ENCODE results near the gene SYT1. TPM values are rescaled to one million over a fixed set of nuclear protein-coding genes. Genes with fewer than 3 reads are reported as not detected.

SYT1 gene
- total RNA-seq, 2 donors from 2014 or later = 6.1 to 11.5 TPM

DNA sequence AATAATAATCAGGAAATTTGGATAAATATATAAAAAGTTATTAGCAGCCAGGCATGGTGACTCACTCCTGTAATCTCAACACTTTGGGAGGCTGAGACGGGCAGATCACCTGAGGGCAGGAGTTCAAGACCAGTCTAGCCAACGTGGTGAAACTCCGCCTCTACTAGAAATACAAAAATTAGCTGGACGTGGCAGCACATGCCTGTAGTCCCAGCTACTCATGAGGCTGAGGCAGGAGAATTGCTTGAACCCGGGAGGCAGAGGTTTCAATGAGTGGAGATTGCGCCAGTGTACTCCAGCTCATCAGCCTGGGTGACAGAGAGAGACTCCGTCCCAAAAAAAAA is 64.5 kb downstream of the SYT1 start:
- WGBS = 78% methylated on average over 7 of the region's 7 CpGs
- no peaks in the 10 kb centered on the region for H3K27me3 ChIP-seq (replicated peaks; ENCODE audit: insufficient read depth)
- TF ChIP-seq POLR2A (IDR thresholded peaks at IDR 0.05) (no peak), POLR2AphosphoS5 (IDR thresholded peaks at IDR 0.05) (no peak)
- TF ChIP-seq, protein P1, sequence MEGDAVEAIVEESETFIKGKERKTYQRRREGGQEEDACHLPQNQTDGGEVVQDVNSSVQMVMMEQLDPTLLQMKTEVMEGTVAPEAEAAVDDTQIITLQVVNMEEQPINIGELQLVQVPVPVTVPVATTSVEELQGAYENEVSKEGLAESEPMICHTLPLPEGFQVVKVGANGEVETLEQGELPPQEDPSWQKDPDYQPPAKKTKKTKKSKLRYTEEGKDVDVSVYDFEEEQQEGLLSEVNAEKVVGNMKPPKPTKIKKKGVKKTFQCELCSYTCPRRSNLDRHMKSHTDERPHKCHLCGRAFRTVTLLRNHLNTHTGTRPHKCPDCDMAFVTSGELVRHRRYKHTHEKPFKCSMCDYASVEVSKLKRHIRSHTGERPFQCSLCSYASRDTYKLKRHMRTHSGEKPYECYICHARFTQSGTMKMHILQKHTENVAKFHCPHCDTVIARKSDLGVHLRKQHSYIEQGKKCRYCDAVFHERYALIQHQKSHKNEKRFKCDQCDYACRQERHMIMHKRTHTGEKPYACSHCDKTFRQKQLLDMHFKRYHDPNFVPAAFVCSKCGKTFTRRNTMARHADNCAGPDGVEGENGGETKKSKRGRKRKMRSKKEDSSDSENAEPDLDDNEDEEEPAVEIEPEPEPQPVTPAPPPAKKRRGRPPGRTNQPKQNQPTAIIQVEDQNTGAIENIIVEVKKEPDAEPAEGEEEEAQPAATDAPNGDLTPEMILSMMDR (IDR thresholded peaks at IDR 0.05) = no peak
- DNase-seq (ENCODE audit: low spot score) = no peak
- intact Hi-C loops (cut with DNase I) = no loop called here
- no peaks in the 10 kb centered on the region for H3K4me1 ChIP-seq (replicated peaks)
- no peaks in the 10 kb centered on the region for H3K9me3 ChIP-seq
- no peak overlapping the region for H3K4me3 ChIP-seq
- no peaks in the 10 kb centered on the region for H3K36me3 ChIP-seq
- H3K27ac ChIP-seq = no peak overlapping the region

DNA sequence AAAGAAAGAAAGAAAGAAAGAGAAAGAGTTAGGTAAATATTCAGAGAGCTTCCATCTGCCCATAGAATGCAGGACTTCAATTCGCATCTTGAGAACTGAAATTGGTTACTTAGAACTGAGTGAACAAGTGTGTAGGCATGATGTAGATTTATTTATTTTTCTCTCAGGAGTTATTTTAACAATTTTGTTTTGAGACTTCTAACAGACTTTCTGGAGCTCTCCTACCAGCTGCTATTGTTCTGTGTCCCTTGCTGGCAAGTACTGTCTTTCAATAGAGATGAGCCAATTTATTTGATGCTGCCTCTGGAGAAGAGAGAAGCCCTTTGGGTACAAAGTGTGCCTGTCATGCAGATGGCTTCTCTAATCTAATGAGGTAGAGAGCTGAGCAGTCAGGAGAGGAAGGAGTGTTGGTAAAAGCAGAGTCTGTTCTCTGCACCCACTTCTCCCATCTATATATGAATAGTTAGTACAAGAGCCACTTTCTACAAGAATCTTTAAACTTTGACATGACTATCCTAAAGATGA is 67.0 kb downstream of the SYT1 start:
- Histone ChIP-seq H3K27me3 (replicated peaks; ENCODE audit: insufficient read depth) (no peaks in the 10 kb centered on the region), H3K4me3 (no peak overlapping the region), H3K4me1 (replicated peaks) (no peaks in the 10 kb centered on the region), H3K9me3 (no peaks in the 10 kb centered on the region), H3K27ac (no peak overlapping the region), H3K36me3 (no peaks in the 10 kb centered on the region)
- no peak for DNase-seq (ENCODE audit: low spot score)
- TF ChIP-seq, protein P1 (IDR thresholded peaks at IDR 0.05) = no peak
- TF ChIP-seq POLR2AphosphoS5 (IDR thresholded peaks at IDR 0.05) (no peak), POLR2A (IDR thresholded peaks at IDR 0.05) (no peak)
- intact Hi-C loops (cut with DNase I) = no loop called here
- WGBS = 96% methylated on average over 1 of the region's 1 CpG

GRCh38 chr12:78933014-78933413 is 68.4 kb downstream of the SYT1 start:
- Histone ChIP-seq H3K4me3 (no peak overlapping the region), H3K36me3 (no peaks in the 10 kb centered on the region), H3K9me3 (no peaks in the 10 kb centered on the region), H3K27me3 (replicated peaks; ENCODE audit: insufficient read depth) (no peaks in the 10 kb centered on the region), H3K27ac (no peak overlapping the region), H3K4me1 (replicated peaks) (no peaks in the 10 kb centered on the region)
- TF ChIP-seq, protein P1 (IDR thresholded peaks at IDR 0.05) = no peak
- TF ChIP-seq POLR2AphosphoS5 (IDR thresholded peaks at IDR 0.05) (no peak), POLR2A (IDR thresholded peaks at IDR 0.05) (no peak)
- WGBS = 89% methylated on average over 2 of the region's 2 CpGs
- intact Hi-C loops (cut with DNase I) = no loop called here
- DNase-seq (ENCODE audit: low spot score) = no peak

- Histone ChIP-seq H3K4me1 (replicated peaks) (no peaks in the 10 kb centered on the region), H3K4me3 (no peak overlapping the region), H3K27ac (no peak overlapping the region), H3K9me3 (no peaks in the 10 kb centered on the region), H3K27me3 (replicated peaks; ENCODE audit: insufficient read depth) (no peaks in the 10 kb centered on the region), H3K36me3 (no peaks in the 10 kb centered on the region)
- 43% methylated on average over 4 of the region's 4 CpGs for WGBS
- intact Hi-C loops (cut with DNase I) = no loop called here
- TF ChIP-seq, protein P1 (IDR thresholded peaks at IDR 0.05) = no peak
- TF ChIP-seq POLR2AphosphoS5 (IDR thresholded peaks at IDR 0.05) (no peak), POLR2A (IDR thresholded peaks at IDR 0.05) (no peak)
- no peak for DNase-seq (ENCODE audit: low spot score)
These were observed 73.9 kb downstream of the SYT1 start for GRCh38 chr12:78938341-78939084.

DNA sequence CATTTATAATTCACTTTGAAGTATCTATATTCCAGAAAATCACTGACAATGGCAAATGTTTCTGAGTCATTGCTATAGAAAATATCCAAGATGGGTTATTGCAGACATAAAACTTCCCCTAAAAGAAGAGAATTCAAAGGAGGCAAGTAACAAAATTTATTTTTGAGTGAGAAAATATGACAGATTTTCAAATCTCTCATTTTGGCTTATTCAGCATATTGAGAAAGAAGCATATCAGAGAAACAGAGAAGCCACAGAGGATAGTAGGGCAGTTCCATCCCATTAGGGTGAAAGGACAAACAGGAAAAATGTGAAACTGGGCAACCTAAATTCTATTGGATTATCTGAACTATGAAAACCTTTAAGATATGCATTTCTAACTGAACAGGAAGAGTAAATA is 85.0 kb downstream of the SYT1 start:
- intact Hi-C loops (cut with DNase I) = no loop called here
- Histone ChIP-seq H3K4me3 (no peak overlapping the region), H3K36me3 (no peaks in the 10 kb centered on the region), H3K4me1 (replicated peaks) (no peaks in the 10 kb centered on the region), H3K27ac (no peak overlapping the region), H3K9me3 (no peaks in the 10 kb centered on the region), H3K27me3 (replicated peaks; ENCODE audit: insufficient read depth) (no peaks in the 10 kb centered on the region)
- no peak for DNase-seq (ENCODE audit: low spot score)
- TF ChIP-seq, protein P1 (IDR thresholded peaks at IDR 0.05) = no peak
- TF ChIP-seq POLR2AphosphoS5 (IDR thresholded peaks at IDR 0.05) = no peak

Data from prostate gland (tissue), 2 donors.